ENCODE measurements around the gene MLC1.
A peak's percentile ranks its signal among the peaks of the same experiment; 100 is the strongest.

Gene MLC1

DNA sequence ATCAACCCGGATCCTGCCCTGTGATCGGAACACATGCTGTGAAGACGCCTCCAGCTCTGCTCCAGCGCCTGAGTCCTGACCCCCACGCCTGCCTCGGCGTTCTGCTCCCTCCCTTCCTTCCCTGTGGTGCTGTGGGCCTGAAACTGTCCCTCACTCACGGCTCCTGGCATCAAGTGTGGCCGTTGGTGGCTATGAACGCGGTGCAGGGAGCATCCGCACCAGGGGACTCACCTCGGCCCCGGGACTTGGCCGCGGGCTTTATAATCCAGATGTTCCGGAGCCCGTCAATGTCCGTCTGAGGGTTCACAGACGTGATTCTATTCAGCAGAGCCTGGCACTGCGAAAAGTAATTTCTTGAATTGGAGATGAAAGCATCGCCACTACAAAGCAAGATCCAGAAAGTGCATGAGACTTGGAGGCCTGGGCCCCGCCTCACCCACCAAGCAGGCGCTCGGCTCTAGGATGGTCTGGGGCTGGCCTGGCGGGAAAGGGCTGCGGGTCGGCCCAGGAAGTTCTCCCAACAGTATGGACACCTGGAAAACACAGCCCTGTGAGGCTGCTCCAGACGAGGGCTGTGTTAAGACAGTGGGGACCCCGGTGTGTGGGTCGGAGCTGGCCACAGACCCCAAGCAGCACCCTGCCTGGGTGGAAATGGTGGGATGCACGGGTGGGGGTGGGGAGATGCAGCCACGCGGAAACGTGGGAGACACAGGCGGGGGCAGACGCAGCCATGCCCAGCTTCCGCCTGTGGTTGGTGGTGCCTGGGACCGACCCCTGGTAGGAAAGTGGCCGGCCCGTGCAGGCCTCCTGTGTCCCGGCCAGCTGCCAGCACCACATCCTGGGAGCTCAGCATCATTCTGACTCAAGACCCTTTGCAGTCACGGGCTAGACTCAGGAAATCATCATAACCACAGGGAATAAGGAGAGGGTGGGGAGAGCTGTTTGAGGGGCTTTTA, 50.8 kb downstream of the MLC1 start:
- DNase-seq: no peak

DNA sequence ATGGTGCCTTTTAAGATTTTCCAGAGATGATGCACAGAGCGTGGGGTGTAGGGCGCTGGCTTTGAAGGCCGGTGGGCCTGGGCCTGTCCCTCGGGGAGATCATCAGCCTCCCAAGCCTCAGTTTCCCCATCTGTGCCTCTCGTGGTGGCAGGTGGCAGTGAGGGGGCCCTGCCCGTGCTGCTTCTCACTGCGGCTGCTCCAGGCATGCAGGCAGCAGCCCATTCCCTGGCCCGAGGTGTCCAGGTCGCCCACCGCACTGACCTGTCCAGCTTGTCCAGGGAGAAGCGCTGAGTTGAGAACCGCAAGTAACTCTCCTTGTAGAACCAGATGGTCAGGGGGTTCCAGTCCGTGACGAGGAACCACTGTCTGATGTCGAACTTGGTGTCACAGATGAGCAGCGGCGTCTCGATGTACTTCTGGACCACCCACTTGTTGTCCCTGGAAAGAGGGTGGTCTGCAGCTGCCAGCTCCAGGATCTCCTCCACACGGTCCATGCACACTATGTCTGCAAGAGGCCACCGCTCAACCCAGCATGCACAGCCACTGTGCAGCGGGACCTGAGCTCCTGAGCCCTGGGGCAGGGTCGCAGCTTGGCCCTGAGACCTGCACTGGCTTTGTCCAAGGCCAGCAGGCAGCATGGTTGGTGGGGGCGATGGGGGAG, 52.2 kb downstream of the MLC1 start:
- DNase-seq: no peak

DNA sequence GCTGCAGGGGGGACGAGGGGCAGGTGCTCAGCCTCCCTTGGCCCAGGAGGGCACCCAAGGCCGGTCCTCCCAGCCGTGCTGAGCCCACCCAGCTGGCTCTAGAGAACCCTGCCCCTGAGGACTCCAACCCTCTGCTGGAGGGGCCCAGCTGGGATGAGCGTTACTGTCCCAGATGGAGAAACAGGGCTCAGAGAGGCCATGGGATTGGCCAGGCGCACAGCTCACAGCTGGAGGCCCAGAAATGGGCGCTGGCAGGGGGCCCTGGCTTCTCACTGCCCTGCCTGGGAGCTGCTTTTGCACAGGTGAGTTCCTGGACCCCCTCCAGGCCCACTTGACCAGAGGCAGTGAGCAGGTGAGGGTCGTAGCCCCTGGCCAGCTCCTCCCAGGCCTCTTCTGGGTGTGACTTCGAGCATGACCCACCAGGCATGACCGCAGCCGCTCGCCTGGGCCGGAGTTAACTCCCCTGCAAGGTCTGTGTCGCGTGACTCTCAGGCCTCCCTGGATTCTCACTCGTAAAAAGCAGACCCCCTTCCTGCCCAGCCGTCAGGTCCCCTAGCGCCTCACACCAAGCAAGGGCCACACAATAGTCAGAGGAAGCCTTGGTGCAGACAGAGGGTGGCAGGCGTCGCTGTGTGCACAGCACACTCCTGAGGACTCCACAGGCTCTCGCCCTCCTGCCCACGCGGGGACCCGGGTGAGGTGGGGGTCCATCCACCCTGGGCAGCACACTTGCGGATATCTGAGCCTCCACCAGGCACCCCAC, 52.9 kb downstream of the MLC1 start:
- no peak for DNase-seq

DNA sequence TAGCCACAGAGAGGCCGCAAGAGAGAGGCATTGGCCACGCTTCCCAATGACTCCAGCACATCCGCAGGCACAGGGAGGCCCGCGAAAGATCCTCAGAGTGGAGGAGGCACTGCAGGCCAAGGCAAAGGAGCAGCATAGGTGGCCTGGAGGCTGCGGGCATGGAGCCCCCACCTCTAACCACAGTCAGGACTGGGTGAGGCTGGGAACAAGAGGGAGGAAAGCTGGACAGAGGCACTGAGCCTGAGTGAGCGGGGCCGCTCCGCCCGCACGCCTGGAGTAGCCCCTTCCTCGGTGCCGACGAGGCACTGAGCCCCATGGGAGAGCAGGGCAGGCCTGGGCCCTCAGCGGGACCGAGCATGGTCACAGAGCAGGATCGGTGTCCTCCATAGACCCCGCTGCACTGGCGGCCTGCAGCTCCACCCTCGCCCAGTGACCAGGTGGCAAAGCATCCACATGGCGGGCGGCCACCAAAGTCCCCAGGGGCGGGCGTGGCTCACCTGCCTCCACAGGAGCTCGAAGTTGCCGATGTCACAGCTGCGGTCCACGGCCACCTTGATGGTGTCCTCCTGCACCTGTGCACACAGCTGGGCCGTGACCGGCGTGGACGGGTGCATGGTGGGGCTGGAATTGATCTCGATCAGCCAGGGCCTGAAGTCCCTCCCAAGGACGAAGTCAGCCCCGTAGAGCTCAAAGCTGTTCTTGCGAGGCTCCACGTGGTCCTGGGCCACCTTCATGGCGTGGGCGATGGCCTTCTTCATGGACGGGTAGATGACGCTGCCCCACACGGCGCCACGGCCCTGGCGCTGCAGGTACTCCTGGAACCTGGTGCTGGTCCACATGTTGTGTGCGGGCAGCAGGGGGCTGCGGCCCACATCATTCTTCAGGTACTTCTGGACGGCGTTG, 53.8 kb downstream of the MLC1 start:
- DNase-seq: no peak

DNA sequence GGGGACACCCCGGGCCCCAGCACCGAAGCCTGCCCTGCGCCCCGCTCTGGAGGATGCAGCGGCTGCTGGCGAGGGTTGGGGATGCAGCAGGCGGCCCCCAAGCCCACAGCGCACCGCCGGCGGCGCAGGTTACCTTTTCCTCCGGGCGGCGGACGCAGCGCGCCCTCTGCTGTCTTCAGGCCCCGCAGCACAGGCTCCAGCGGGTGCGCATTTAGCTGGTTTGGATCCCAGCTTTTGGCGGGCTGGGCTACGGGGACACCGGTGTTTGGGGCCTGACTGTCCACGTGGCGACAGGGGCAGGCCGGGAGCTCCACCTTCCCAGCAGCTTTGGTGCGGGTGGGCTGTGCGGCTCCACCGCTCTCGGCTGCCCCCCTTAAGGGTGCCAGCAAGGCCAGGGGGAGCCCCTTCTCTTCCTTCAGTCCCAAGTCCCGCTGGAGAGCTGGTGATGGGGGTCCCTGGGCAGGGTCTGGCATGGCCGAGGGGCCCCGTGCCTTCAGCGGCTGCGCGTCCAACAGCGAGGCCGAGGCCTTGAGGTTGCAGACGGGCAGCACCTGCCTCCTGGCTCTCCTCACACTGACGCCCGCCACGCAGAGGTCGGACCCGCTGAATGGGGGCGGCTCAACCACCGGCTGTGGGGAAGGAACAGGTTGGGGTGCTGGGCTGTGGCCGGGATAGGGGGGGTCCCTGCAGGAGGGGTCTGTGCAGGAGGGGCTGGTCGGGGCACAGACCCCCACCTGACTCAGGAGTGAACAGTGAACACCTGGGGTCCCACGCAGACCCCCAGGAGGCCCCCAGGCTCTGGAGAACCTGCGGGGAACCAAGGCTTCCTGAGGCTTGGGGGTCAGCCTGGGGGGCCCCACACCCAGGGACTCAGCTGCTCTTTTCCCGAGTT, 54.7 kb downstream of the MLC1 start:
- peak; percentile 2 for DNase-seq

DNA sequence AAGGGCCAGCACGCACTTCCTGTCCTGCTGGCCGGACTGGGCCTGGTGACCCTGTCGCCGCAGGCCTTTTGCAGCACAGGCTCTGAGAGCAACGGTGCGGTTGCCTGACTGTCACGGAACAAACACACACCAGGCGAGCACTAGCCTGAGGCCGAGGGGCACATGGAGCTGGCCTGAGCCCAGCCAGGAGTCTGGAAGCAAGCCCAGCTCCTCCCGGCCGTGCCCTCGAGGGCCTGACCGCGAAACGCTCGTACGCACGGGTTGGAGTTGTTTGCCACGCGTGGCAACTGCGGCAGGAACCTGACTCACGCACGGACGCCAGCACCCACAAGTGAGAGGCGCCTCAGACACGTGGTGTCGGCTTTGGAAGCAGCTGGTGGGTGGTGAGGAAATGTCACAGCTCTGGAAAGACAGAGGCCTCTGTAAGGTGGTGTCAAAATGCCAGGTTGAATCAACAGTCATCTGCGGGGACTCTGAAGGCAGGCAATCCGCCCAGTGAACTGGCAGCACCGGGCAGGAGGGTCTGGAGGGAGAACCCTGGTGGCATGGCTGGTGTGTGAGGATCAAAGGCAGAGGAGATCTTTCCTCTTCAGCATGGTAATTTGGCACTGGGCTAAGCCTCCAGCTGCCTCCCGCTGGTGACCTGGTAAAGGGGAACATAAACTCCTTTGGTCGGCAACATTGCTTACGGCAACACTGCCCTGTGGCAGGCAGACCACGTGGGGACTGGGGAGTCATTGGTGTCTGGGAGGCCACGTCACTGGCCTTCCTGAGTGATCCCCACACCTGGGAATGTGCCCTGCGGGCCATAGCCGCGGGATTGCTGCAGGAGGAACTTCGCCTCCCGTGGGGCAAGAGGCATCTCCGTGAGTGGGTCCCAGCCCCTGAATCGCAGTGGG, 57.3 kb downstream of the MLC1 start:
- DNase-seq: no peak

DNA sequence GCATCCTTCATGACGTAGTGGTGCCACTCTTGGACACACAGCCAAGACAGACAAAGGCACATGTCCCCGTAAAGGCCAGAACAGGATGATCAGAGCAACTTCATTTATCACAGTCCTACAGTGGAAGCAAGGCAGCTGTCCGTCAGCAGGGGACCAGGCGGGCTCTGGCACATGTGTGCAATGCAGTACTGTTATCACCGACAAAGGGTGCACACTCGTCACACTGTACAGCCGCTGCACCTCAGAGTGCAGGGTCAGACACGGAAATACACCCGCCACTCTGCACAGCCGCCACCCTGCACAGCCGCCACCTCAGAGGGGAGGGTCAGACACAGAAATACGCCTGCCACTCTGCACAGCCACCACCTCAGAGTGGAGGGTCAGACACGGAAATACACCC, 59.2 kb downstream of the MLC1 start:
- no peak for DNase-seq

DNA sequence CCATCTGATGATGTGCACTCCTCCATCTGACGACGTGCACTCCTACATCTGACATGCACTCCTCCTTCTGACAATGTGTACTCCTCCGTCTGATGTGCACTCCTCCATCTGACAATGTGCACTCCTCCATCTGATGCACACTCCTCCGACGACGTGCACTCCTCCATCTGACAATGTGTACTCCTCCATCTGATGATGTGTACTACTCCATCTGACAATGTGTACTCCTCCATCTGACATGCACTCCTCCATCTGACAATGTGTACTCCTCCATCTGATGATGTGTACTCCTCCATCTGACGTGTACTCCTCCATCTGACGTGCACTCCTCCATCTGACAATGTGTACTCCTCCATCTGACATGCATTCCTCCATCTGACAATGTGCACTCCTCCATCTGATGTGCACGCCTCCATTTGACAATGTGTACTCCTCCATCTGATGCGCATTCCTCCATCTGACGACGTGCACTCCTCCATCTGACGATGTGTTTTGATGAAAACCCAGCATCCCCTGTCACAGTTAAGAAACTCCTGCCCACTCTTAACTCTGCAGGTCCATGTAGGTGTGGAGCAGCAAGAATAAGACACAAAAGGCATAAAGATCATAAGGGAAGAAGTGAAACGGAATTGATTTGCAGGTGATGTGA, 62.9 kb downstream of the MLC1 start:
- DNase-seq: no peak

DNA sequence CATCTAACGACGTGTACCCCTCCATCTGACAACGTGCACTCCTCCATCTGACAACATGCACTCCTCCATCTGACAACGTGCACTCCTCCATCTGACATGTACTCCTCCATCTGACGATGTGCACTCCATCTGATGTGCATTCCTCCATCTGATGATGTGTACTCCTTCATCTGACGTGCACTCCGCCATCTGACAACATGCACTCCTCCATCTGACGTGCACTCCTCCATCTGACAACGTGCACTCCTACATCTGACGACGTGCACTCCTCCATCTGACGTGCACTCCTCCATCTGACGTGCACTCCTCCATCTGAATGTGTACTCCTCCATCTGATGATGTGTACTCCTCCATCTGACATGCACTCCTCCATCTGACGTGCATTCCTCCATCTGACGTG, 64.6 kb downstream of the MLC1 start:
- DNase-seq: no peak

DNA sequence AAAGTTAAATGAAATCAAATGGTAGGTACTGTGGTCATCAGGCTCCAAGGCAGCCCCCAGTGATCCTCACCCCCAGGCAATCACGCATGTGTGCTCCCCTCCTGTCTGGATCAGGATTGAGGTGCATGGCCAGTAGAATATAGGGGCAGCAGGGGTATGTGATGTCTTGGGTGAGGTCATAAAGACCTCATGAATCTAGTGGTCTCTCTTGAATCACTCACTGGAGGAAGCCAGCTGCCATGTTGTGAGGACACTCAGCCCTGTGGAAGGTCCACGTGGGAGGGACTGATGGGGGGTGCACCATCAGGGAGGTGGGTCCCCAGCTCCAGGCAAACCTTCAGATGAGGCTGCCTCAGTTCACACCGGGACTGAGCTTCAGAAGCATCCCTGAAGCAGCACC, 65.9 kb downstream of the MLC1 start:
- no peak for DNase-seq

DNA sequence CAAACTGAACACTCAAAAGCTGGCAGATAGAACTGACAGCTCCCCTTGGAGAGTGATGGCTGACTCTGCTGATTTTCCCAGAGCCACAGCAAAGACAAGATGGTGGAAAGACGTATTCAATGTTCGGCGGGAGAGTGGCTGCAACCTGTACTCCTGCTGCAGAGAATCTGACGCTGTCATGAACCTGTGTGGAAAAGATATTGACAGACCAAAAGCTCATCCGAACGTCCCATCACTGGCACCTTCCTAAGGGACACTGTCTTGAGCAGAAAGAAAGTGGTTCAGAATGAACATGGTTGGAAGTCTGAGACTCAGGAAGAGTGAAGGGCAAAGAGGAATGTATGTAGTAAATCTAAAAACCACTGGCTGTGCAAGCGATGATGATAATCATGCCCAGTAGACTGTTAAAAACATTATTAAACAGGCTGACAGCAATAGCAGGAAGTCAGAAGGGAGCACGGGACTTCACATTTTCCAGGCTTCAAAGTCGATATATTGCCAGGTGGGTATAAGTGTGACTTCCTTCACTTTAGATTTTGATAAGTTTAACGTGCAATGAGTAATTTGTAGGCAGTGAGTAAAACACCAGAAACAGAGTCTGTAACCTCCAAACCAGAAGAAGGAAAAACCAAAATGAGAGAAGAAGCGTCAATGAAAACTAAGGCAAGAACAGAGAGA, 66.5 kb downstream of the MLC1 start:
- no peak for DNase-seq

DNA sequence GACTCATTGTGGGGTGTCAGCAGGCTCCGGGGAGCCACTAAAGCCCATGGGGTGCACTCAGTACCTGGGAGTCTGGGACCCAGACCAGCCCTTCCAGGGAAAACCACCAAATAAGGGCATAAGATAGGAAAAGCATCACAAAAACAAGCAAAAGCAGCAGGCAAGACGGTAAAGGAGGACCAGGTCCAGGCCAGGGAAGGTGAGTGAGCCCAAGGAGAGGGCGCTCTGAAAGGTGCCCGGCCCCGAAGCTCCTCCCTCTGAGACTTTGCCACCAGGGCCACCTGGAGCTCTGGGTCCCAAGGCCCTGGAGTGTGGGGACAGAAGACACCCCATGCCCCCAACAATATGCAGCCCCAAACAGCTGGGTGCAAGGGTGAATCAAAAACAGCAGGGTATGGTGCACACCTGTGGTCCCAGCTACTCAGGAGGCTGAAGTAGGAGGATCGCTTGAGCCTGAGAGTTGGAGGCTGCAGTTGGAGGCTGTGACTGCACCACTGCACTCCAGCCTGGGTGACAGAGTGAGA, 67.5 kb downstream of the MLC1 start:
- DNase-seq: no peak

DNA sequence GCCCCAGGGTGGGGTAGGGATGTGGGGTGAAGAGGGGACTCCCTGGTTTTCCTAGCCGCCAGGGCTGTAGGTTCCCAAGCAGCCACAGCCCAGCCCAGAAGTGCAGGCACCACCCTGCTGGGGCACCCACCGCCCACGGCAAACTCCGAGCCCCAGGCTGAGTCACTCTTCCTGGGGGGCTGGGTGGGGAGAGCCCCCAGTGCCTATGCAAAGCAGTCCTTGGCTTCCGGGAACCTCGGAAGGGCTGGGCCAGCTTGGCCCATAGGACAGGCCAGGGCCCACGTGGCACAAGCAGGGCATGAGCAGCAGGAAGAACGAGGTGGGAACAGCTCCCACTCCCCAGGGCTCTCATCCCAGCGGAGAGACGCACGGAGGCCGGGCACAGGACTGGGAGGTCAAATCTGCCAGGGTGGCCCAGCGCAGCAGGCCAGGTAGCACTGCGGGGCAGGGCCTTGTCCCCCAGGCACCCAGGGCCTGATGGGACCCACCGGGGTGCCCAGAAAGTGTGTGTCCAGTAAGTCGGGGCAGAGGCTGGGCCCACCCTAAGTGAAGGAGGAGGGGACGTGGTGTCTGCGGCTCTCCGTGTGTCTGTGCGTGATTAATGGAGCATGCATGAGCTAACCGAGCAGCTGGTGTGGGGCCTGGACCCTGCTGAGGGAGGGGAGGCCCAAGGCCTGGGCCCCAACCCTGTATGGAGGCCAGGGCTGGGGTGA, 68.1 kb downstream of the MLC1 start:
- no peak for DNase-seq

DNA sequence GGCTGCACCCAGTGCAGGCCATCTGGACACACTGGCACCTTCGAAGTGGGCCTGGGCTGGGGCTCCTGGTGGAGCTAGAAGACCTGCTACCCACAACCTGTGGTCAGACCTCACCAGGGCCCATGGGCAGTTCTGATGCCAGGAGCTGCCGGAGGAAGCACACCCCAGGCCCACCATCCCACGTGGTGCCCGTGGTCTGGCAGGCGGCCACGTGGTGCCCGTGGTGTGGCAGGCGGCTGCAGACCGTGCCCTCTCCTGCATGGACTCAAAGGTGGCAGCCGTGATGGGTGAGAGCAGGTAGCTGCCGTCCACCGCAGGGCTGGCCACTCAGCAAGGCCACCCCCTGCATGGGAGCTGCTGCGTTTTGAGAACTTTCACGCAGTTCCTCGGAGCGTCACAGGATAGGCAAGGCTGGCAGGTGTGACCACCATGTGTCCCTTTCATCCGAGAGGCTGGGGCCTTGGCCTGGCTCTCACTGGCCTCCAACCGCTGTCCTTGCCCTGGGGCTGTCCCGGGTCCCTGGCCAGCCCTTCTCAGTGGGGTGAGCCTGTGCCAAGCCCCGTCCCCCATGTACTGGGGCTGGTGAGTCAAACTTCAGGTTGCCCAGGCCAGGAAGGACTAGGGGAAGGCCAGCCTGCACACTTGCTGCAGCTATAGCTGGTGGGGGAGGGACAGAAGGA, 68.8 kb downstream of the MLC1 start:
- DNase-seq: no peak

DNA sequence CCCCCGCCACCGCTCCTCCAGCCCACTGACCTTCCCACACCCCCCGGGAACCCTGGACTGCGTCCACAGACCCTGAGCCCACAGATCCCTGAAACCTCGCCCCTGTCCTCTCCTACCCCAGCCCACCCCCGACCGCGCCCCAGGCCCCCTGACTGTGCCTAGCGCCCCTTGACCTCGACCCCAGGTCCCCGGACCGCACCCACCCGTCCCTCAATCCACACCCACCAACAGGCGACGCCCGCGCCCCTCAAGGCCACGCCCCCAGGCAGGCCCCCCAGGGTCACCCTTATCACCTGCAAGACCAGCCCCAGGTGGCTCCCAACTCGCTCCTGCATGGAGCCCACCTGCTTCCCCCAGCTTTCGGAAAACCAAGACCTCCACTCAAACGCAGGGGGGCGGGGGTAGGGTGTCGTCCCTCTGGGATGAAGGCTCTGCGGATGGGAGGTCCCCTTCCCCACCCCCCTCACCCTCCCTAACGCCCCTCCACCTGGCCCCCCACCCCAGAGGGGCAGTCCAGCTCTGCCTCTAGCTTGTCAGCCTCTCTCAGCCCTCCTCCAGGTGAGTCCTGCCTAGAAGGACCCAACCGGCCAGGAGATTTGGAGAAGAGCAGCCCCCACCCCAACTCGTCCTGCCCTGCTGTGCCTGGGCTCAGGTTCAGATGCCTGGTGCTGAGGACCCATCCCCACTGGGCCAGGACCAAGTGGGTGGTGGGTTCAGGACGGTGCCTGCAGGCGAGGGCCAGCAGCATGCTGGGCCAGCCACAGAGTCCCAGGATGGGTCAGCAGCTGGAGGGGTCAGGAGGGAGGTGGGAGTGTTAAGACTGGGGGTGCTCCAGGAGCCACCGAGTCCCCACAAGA, 69.5 kb downstream of the MLC1 start:
- no peak for DNase-seq

DNA sequence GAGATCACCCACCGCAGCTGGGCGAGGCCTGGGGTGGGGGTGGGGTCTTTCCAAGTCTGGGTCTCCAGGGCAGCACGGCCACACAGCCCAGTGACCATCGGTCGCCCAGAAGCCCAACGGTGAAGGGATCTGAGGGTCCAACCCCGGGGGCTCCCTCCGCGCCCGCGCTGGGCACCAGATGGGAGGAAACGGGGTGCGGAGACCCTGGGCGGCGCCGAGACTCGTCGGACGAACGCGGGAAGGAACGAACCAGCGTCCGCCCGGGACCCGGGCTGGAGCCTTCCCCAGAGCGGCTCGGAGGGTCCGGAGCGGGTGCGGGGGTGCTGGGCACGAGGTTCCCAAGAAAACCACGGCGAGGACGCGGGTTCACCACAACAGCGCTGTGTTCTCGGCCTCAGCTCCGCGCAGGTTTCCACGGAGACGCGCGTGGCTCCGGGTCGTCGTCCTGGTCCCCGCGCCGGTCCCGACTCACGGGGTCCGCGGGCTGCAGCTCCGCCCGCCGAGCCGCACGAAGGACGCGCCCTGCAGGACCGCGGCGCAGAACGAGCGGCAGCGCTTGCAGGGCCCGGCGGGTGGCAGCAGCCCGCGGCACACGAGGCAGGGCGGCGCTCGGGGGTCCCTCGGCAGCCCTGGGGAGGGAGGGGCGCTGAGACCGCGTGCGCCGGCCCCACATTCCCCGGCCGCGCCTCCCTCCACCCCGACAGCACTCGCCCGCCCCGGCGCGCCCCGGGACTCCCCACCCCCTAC, 70.4 kb downstream of the MLC1 start:
- no peak for DNase-seq

Data from NCI-H1436 treated with DMSO at 0.1 percent for 48 hours (cell line).